GM19452 (cell line): ENCODE results near the gene AUTS2.

Source experiments
- ATAC-seq: cut with Tn5 transposase; IDR thresholded peaks from one replicate; pipeline ENCODE4 v1.9.1; 2021; ENCODE audit not compliant: unreplicated experiment

AUTS2 gene

GRCh38 chr7:69879989-69880388, 281.7 kb downstream of the AUTS2 start:
- no peak for ATAC-seq

- no peak for ATAC-seq
Observed at GRCh38 chr7:69880840-69881239, 282.6 kb downstream of the AUTS2 start.

GRCh38 chr7:69882269-69882668, 284.0 kb downstream of the AUTS2 start:
- no peak for ATAC-seq

DNA sequence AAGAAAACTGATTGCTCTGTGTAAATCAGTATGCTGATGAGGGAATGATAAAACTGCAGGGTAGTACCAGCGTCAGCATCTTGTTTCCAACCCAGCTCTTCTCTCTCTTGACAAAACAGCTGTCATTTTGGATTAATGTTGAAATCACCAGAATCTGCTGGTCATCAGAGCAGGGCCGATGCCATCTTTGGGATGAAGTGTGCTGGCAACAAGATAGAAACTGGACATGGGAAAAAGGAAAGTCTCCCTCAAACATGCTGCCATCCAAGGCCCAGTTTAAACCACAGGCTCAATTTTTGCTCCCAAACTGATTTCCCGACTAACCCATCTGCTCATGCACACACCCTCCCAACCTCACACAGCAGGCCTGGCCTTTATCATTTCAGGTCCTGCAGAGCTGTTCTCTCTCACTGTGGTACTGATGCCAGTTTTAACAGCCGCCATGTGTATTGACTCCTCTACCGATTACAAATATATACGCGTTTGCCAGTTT, 285.2 kb downstream of the AUTS2 start:
- no peak for ATAC-seq

DNA sequence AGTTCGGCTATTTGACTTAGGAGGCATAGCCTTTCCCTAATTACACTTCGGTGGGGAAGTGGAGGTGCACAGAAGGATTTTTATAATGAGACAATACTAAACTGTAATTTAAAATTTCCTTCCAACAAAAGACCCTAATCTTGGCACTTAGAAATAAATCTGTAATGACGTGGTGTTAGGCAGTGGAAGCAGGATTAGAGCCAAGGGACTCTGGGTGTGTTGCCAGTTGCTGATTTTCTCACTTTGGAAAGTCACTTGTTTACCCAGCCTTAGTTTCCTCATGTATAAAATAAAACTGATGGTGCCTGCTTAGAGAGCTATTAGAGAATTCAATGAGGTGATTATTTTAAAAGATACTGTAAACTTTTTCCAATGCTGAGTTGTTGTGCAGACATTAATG, 287.2 kb downstream of the AUTS2 start:
- no peak for ATAC-seq

DNA sequence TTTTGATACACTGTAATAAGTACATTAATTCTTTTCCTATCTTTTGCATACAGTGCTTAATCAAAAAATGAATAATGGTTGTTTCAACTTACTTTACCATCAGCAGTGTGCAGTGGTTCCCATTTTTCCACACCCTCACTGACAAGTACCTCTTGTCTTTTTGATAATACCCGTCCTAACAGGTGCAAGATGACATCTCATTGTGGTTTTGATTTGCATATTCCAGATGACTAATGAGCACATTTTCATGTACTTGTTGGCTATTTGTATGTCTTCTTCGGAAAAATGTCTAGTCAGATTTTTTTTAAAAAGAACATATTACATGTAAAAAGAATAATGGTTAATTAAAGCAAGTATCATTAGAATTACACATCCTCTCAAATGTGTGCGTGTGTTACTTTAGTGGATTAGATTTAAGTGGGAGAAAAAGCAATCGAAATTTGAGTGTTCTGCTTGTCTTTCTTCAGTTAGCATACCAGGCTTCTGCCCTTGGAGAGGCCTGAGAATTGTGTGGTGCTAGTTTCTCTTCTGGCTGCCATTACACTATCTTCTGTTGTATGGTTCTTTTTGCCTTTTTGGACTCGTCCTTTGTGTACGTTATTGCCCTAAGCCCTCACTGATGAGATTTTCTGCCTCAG, 291.2 kb downstream of the AUTS2 start:
- peak; percentile 75 for ATAC-seq

DNA sequence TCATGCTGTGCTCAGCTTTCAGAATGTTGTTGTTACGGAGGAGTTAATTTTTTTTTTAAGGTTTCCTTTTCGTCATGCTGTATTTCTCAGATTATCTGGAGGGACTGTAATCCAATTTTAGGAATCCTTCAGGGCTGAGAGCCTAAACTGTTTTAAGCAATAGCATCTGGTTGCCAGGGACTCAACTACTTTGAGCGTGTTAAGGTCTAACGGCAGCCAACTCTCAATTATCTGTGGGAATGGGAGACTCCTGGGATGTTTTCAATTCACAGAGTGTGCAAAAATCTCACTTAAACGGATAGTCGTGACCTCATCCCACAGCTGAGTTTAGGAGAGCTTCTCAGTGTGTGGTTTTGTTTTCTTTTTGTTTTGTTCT, 291.7 kb downstream of the AUTS2 start:
- no peak for ATAC-seq

GRCh38 chr7:69892790-69893189, 294.5 kb downstream of the AUTS2 start:
- ATAC-seq, result no peak

DNA sequence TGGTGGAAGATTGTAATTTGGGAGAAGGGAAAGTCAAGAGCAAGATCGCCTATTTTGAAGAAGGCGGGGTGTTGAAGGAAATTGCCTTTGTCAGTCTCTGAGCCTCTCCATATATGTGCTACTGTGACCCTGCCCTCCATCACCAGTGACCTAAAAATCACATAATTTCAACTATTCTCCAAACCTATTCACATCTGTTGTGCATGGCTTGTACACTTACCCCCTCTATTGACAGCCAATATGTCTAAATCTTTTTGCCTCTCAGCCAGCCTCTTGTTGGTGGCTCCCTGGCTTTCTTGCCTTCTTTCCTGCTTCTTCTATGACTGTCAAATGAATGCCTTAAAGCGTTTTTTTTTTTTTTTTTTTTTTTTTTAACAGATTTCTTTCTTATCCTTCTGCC, 295.6 kb downstream of the AUTS2 start:
- no peak for ATAC-seq

DNA sequence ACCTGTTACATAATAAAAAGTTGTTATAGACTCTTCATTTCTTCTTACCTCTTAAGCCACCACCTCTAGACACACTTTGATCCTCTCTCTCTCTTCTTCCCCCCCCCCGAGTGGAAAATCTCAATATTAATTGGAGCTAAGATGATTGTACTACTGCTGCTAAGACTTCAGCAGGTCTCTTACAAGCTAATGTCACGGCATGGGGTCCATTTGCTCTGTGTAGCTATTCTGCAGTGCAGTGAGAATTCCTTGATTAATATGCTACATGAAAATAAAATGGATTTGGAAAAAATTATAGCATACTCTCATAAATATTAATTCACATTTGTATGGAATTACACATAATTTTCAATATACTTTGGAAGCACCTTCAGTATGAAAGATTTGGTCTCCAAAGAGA, 297.2 kb downstream of the AUTS2 start:
- ATAC-seq, result no peak

DNA sequence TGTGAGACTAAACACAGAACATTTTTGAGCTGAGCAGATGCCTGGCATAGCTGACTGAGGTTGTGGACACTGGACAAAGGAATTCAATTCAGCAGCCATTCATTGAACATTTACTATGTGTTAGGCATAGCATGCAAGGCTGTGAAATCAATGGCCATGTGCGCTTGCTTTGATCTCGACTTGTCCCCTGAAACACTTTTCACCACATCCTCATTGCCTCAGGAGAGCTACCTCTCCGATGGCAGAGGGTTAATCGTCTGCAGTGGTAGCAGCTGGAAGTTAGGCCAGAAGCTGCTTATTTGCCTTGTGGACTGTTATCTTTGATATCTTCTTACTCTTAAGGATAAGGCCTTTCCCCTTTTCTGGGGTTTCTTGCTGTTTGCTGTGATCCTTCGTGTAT, 297.8 kb downstream of the AUTS2 start:
- no peak for ATAC-seq

- peak; percentile 81 for ATAC-seq
Observed at GRCh38 chr7:69898189-69898588, 299.9 kb downstream of the AUTS2 start.

DNA sequence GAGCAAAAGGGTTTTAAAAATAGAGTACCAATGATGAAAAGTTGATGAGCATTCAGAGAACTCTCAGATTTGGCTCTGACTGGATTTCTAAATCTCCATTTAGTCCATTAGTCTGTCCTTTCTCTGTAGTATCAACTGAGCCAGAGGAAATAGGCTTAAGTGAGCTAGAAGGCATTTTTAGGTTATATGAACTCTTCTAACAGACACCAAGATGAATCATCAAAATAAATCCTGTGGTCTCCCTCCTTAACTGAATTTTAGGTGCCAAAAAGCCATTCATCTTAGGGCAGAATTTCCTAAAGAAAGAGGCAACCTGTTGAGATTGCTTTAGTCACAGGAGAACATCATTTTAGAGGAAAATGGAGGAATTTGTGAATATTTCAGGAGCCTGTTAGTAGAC, 305.1 kb downstream of the AUTS2 start:
- no peak for ATAC-seq

DNA sequence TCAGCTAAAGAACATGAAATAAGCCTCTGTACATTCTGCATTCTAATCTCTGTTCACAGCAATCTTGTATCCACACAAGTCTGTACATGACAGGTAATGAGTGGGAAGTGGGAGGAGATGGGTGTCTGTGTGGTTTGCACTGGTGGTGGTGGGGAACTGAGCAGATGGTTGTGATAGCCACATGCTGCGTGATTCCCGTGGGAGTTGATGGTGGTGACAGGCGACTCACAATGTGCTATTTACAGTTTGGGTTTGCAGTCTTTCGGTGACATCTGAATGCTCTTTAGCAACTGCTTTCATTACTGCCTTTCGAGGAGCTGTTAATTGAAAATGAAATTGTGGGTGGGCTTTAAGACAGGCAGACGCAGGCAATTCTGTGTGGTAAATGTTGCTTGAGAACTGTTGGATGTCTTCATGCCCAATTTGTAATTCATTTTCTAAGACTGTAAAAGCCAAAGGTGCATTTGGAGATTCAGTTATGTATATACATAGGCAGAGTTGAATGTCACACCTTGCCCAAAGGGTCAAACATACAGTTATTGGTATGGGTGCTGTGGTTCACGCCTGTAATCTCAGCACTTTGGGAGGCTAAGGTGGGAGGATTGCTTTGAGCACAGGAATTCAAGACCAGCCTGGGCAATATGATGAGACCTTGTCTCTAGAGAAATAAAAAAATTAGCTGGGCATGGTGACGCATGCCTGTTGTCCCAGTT, 308.2 kb downstream of the AUTS2 start:
- peak; percentile 91 for ATAC-seq

DNA sequence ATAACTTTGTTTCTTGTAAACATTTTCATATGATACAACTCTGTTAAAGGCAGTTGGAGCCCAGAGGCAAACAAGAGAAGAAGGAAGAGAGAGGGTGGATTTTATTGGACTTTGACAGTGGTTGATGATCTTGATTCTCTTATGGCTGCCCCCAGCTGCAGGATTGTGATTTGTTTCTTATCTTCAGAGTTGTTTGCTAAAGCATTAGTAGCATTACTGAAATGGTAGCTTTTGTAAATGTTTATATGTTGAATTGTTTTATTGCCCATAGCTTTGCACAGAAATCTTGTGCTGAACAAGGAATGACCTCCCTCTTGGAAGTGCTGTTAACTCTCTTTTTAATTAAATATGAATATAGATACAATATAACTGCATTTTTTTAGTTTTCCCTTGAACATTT, 309.4 kb downstream of the AUTS2 start:
- no peak for ATAC-seq

DNA sequence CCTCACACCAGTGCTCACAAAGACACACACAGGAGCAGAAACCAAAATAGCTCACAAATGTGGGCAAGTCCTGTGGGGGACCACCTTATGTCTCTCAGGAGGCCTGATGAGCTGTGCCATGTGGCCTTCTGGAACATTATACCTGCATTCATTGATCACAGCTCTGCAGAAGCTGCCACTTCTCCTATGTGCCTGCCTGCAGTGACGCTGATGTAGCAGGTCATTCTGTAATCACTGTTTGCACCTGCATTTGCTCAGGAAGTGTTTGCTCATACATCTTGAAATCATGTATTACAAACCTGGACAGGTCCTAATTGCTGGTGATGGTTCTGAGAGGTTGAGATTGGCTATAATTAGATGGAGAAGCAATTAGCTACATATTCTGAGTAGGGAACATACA, 310.2 kb downstream of the AUTS2 start:
- no peak for ATAC-seq

- ATAC-seq, result no peak
Observed at GRCh38 chr7:69910150-69910549, 311.9 kb downstream of the AUTS2 start.

- no peak for ATAC-seq
Observed at GRCh38 chr7:69911337-69911736, 313.1 kb downstream of the AUTS2 start.

DNA sequence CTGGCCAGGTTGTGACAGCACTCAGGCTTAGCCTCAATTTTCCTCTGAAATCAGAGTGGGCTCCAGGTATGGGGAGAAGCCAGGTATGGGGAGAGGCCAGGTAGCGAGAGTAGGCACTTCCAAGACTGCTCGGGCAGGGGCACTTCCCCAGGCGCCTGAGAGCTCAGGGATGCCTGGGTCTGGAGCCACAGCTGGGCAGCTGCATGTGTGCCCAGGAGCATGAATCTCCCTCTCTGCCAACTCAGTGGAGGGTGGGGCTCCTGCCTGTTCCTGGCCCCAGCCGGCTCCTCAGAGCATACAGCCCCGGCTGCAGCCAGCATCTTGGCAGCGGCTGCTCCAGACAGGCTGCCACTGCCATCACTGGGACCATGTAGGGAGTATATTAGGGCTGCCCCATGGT, 313.9 kb downstream of the AUTS2 start:
- ATAC-seq, result no peak

DNA sequence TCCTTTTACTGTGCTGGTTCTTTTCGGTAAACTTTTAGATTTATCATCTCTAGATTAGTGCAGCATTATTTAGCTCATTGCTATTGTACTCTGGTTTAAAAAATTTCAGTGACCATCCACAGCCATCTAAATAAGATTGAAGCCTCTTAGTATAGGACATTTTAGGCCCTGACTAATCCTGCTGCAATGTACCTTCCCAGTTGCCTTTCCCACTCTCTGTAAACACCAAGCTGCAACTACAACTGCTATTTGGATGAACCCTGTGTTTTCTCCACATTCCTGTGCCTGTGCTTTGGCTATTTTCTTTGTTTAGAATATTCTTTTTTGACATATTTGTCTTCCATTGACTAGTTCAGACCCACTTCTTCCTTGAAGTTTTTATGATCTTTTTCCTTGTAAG, 314.6 kb downstream of the AUTS2 start:
- no peak for ATAC-seq

- ATAC-seq, result no peak
Observed at GRCh38 chr7:69919426-69920111, 321.3 kb downstream of the AUTS2 start.

DNA sequence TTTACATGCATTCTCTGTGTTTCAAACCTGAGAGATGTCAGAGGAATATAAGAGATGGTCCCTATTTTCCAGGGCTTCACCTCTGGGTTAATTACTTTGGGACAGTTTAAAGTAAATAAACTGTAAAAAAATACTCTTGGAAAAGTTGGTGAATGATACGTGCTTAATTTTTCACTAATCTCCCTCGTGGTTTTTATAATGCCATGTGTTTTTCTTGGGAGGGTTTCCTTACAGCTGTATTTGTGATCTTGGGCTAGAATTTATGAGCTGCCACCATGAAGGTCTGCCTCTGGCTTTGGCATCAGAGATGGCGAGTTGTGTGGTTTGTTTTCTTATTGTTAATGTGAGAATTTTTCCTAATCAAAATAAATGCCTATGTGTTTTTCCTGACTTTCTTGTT, 322.5 kb downstream of the AUTS2 start:
- no peak for ATAC-seq
